HUES6 (cell line): ENCODE results near the gene FOXJ3.

ENCODE experiments used
- H3K27ac ChIP-seq: 2 replicates; pipeline ENCODE4 v1.7.0; 2013; ENCODE audit warnings: low read depth, mild to moderate bottlenecking, low read length, inconsistent platforms
- H3K27me3 ChIP-seq: 2 replicates; pipeline ENCODE4 v1.6.1; 2013; ENCODE audit warnings: low read length; ENCODE audit not compliant: control insufficient read depth, insufficient read depth
- H3K36me3 ChIP-seq: 2 replicates; pipeline ENCODE4 v1.6.1; 2013; ENCODE audit warnings: low read length; ENCODE audit not compliant: control insufficient read depth, insufficient read depth
- H3K4me1 ChIP-seq: 2 replicates; pipeline ENCODE4 v1.6.1; 2013; ENCODE audit warnings: low read length; ENCODE audit not compliant: control insufficient read depth, insufficient read depth
- H3K4me3 ChIP-seq: 2 replicates; pipeline ENCODE4 v1.5.1; 2013; ENCODE audit warnings: low read depth, low read length
- H3K9ac ChIP-seq: one replicate; pipeline ENCODE4 v1.6.1; 2013; ENCODE audit warnings: mild to moderate bottlenecking, low read length
- H3K9me3 ChIP-seq: 2 replicates; pipeline ENCODE4 v1.6.1; 2013; ENCODE audit warnings: low read depth, low read length; ENCODE audit not compliant: control insufficient read depth, insufficient read depth

The FOXJ3 gene

DNA sequence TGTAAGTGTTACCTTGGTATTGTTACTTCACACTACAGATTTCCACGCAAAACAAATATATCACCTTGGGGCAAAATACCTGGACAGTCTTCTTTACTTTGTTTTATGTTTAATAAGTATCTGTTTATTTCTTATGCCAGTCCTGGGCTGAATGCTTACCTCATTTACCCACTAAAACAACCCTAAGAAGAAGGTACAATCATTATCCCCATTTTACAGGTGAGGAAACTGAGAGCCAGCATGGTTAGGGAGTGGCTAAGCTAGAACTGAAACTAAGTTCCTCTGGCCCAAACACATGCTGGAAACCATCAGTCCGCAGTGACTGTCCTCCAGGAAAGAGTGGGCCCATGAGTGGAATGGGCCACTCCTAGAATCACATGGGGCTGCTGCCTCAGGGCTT, 194.8 kb downstream of the FOXJ3 start:
- Histone ChIP-seq H3K27me3 (peaks cover 9% of the 10 kb centered on the region; the same call in 1 of the 2 replicates), H3K4me1 (no peaks in the 10 kb centered on the region), H3K36me3 (no peaks in the 10 kb centered on the region), H3K27ac (no peak overlapping the region), H3K9ac (no peak overlapping the region), H3K9me3 (0 out of 2 replicates have a peak, but pooled peaks cover 2% of the 10 kb centered on the region), H3K4me3 (no peak overlapping the region)

DNA sequence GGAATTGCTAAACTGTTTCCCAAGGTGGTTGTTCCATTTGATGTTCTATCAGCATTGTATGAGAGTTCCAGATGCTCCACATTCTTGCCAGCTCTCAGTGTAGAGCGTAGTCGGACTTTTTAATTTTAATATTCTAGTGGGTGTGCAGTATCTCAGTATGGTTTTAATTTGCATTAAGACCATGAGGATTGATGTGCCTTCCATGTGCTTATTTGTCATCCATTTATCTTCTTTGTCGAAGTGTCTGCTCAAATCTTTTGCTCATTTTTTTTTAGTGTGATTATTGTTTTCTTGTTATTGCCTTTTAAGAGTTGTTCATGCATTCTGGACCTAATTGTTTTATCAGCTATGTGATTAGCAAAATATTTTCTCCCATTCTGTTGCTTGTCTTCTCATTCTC, 195.6 kb downstream of the FOXJ3 start:
- no peaks in the 10 kb centered on the region for H3K36me3 ChIP-seq
- peaks cover 9% of the 10 kb centered on the region; the same call in 1 of the 2 replicates for H3K27me3 ChIP-seq
- 0 out of 2 replicates have a peak, but pooled peaks cover 2% of the 10 kb centered on the region for H3K9me3 ChIP-seq
- H3K4me3 ChIP-seq = no peak overlapping the region
- no peaks in the 10 kb centered on the region for H3K4me1 ChIP-seq
- H3K9ac ChIP-seq = no peak overlapping the region
- H3K27ac ChIP-seq = no peak overlapping the region

DNA sequence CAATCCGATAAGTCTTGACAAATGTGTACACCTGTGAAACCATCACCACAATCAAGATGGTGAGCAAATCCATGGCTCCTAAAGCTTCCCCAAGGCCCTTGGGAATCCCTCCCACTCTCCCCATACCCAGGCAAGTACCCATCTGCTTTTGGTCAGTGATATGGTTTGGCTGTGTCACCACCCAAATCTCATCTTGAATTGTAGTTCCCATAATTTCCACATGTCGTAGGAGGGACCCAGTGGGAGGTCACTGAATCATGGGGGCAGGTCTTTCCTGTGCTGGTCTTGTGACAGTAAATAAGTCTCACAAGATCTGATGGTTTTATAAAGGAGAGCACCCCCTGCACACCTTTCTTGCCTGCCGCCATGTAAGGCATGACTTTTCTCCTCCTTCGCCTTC, 196.4 kb downstream of the FOXJ3 start:
- Histone ChIP-seq H3K27me3 (peaks cover 5% of the 10 kb centered on the region; the same call in 1 of the 2 replicates), H3K27ac (no peak overlapping the region), H3K4me3 (no peak overlapping the region), H3K36me3 (no peaks in the 10 kb centered on the region), H3K4me1 (no peaks in the 10 kb centered on the region), H3K9me3 (0 out of 2 replicates have a peak, but pooled peaks cover 2% of the 10 kb centered on the region), H3K9ac (no peak overlapping the region)

DNA sequence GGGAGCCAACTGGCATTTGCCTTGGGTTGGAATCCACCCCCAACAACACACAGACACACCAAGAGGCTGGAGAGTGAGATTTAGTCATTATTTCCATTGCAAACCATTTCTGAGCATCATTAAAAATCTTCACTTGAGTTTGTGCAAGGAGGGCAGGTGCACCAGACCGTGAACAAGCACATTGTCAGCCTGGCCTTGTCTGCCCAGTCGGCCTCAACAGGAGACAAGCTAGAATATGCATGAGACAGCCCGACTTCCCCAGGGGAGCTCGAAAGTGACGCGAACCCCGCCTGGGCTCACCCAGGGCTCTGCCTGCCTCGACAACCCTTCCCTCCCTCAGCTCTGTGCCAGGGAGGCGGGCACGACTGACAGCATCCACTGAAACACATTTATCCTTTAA, 197.3 kb downstream of the FOXJ3 start:
- Histone ChIP-seq H3K4me3 (no peak overlapping the region), H3K36me3 (no peaks in the 10 kb centered on the region), H3K9me3 (0 out of 2 replicates have a peak, but pooled peaks cover 2% of the 10 kb centered on the region), H3K27ac (no peak overlapping the region), H3K27me3 (no peaks in the 10 kb centered on the region), H3K9ac (no peak overlapping the region), H3K4me1 (no peaks in the 10 kb centered on the region)

DNA sequence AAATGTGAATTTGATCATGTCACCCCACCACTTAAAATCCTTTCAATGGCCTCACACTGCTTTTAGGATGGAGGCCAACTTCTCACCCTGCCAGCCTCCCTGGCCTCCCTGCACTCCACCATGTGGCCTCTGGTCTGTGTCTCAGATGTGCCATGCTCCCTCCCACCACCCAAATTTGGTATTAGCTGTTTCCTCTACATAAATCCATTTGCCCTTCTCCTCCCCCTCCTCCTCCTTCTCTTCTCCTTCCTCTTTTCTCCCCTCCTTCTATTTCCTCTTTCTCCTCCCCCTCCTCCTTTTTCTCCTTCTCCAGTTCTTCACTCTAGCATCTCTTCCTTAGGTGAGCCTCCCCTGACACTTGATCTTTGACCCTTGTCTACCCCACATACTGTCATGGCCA, 198.6 kb downstream of the FOXJ3 start:
- Histone ChIP-seq H3K36me3 (no peaks in the 10 kb centered on the region), H3K27ac (no peak overlapping the region), H3K9me3 (0 out of 2 replicates have a peak, but pooled peaks cover 2% of the 10 kb centered on the region), H3K27me3 (no peaks in the 10 kb centered on the region), H3K4me3 (no peak overlapping the region), H3K4me1 (no peaks in the 10 kb centered on the region), H3K9ac (no peak overlapping the region)

DNA sequence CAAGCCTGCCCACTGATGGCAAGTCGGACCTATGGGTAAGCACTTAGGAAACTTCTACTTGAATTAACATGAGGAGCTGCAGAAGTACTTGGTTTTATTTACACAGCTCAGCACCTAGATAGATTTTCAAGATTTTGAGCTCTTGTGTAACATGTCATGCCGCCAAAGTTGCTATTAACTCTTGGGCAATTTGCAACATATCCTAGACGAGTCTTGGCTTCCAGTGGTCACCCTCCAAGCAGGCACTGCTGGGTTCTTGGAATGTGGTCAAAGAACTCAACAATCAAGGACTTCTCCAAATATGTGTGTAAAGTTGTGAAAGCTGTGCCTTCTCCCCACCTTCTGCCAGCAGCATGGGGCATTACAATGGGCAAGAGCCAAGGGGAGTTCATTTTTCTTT, 199.6 kb downstream of the FOXJ3 start:
- no peak overlapping the region for H3K4me3 ChIP-seq
- H3K9ac ChIP-seq = no peak overlapping the region
- no peaks in the 10 kb centered on the region for H3K4me1 ChIP-seq
- H3K27ac ChIP-seq = no peak overlapping the region
- 0 out of 2 replicates have a peak, but pooled peaks cover 2% of the 10 kb centered on the region for H3K9me3 ChIP-seq
- H3K36me3 ChIP-seq = no peaks in the 10 kb centered on the region
- no peaks in the 10 kb centered on the region for H3K27me3 ChIP-seq

DNA sequence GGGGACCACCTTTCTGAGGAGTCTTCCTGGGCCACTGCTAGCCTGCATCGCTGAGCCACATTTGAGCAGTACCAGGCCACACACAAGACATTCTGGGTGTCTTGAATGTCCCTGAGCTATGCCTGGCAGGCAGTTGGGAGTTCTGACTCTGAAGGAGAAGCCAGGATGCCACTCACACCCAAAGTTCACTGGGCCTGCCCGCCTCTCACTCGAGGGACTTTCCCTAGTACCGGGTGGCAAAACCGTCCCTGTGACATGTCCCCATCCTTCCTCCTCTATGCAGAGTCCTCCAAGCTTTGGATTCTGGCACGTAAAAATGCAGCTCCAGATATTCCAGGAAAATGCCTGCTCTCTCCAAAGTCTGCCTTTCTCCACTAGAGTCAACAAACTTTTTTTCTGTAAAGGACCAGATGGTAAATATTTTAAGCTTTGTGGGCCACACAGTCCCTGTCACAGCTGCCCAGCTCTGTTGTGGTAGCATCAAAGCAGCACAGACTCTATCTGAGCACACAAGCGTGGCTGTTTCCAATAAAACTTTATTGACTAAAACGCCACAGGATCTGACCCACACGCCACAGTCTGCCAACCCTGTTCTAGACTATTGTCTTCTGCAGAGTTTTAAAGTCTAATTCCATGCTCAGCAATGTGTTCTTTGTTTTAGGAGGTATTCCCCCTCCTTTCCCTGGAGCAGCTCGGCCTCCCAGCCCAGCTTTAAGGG, 201.1 kb downstream of the FOXJ3 start:
- peaks cover 6% of the 10 kb centered on the region; the same call in 1 of the 2 replicates for H3K27me3 ChIP-seq
- H3K27ac ChIP-seq = no peak overlapping the region
- no peak overlapping the region for H3K4me3 ChIP-seq
- no peaks in the 10 kb centered on the region for H3K4me1 ChIP-seq
- H3K9me3 ChIP-seq = 0 out of 2 replicates have a peak, but pooled peaks cover 2% of the 10 kb centered on the region
- H3K36me3 ChIP-seq = no peaks in the 10 kb centered on the region
- no peak overlapping the region for H3K9ac ChIP-seq

DNA sequence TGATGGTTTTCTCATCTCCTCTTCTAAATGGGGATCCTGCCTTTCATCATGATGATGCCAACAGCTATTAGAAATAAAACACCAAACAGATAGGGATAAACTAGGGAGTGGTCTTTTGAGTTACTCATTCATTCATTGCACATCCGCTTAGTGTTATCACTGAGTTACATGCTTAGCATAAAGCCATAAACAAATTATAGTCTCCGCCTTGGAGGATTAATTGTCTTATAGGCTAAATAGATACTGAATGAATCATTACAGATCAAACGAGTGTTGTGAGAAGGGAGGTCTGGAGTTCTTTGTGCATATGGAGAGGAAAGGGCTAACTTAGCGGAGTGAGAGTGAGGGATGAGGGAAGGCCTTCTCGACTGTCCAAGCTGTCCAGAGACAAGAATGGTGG, 201.6 kb downstream of the FOXJ3 start:
- H3K4me3 ChIP-seq = no peak overlapping the region
- H3K9me3 ChIP-seq = no peaks in the 10 kb centered on the region
- H3K27ac ChIP-seq = no peak overlapping the region
- H3K27me3 ChIP-seq = peaks cover 6% of the 10 kb centered on the region; the same call in 1 of the 2 replicates
- no peak overlapping the region for H3K9ac ChIP-seq
- no peaks in the 10 kb centered on the region for H3K36me3 ChIP-seq
- H3K4me1 ChIP-seq = no peaks in the 10 kb centered on the region

DNA sequence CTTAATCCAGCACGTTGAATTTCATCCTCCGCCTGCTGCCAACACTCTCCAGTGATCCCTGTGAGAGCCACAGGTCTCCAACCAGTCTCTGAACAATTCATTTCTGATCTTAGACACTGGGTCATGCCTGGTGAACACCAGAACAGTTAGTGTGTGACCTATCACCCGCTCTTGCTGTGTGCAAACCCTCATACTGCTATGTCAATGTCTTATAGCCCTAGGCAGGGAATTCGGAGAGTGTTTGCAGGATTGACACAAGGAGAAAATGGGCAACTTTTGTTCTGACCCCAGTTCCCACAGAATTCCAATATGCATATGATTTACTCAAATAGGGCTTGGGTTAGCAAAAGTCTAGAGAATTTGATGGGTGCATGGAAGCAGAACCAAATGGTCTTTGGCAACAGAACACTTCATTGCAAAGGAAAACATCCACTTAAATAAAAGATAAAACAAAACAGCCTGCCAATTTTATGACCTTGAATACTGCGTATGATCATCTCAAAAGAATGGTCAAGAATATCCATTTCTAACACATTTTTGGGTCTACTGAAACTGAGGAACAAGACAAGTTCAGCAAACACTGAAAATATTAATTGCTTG, 204.9 kb downstream of the FOXJ3 start:
- Histone ChIP-seq H3K9me3 (no peaks in the 10 kb centered on the region), H3K4me3 (no peak overlapping the region), H3K27ac (no peak overlapping the region), H3K27me3 (peaks cover 13% of the 10 kb centered on the region; the same call in 1 of the 2 replicates), H3K4me1 (no peaks in the 10 kb centered on the region), H3K36me3 (no peaks in the 10 kb centered on the region), H3K9ac (no peak overlapping the region)

DNA sequence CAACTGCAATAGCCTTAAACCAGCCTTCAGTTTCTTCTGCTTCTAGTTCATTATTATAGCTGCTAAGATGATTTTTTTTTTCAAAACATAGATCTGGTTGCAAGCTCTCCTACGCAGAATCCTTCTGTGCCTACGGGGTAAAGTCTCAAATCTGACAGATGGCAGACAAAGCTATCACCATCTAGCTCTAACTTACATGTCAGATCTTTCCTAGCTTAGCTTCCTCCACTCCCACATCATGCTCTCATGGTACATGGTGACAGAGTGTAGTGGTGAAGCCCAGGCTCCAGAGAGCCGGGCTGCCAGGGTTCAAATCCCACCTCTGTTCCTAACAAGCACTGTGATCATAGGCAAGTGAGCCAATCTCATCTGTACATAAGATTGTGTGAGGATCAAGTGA, 206.1 kb downstream of the FOXJ3 start:
- Histone ChIP-seq H3K4me1 (no peaks in the 10 kb centered on the region), H3K36me3 (no peaks in the 10 kb centered on the region), H3K9ac (no peak overlapping the region), H3K9me3 (no peaks in the 10 kb centered on the region), H3K4me3 (no peak overlapping the region), H3K27ac (no peak overlapping the region), H3K27me3 (peaks cover 13% of the 10 kb centered on the region; the same call in 1 of the 2 replicates)

DNA sequence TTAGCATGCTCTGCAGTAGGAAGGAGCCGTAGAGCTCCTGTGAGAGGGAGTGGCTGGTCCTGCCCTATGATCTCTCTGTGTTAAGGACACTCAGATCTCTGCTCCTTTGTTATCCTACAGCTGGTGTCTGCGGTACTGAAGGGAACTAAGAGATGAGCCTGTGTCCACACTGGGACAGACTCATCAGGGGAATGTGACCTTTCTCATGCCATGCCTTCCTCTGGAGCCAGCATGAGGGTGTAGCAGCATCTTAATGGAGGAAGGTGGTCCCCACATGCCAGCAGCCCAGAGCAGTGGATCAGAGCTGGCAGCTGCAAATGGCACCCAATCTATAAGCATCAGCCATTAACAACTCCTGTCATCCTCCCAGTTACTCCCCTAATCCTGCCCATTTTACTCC, 206.5 kb downstream of the FOXJ3 start:
- Histone ChIP-seq H3K4me3 (no peak overlapping the region), H3K36me3 (no peaks in the 10 kb centered on the region), H3K27me3 (peaks cover 13% of the 10 kb centered on the region; the same call in 1 of the 2 replicates), H3K9ac (no peak overlapping the region), H3K4me1 (no peaks in the 10 kb centered on the region), H3K9me3 (no peaks in the 10 kb centered on the region), H3K27ac (no peak overlapping the region)
